Smooth muscle cell (in vitro differentiated cells): Measurements from ENCODE around the gene TMEM175. TPM values are rescaled to one million over a fixed set of nuclear protein-coding genes. Genes with fewer than 3 reads are reported as not detected.

Experiments
- DNase-seq: peaks from one replicate; lab custom pipeline; 2025; ENCODE audit not compliant: unreplicated experiment; lab: John Stamatoyannopoulos, UW
- H2AFZ ChIP-seq: fragments of 200-600 bp; sonication (generic); 2 replicates; pipeline ENCODE4 v1.6.0; 2016; ENCODE audit warnings: antibody characterized with exemption, low read depth, mild to moderate bottlenecking
- H3F3A ChIP-seq: fragments of 200-600 bp; sonication (generic); 2 replicates; pipeline ENCODE4 v1.6.0; 2017; ENCODE audit warnings: antibody characterized with exemption, low read depth
- H3K27ac ChIP-seq: fragments of 200-600 bp; sonication (generic); 2 replicates; pipeline ENCODE4 v1.5.1; 2016; ENCODE audit warnings: low read depth, mild to moderate bottlenecking
- H3K27me3 ChIP-seq: fragments of 200-600 bp; sonication (generic); 2 replicates; pipeline ENCODE4 v1.6.1; 2016; ENCODE audit warnings: low read depth, mild to moderate bottlenecking
- H3K36me3 ChIP-seq: fragments of 200-600 bp; sonication (generic); 2 replicates; pipeline ENCODE4 v1.5.1; 2016; ENCODE audit warnings: low read depth
- H3K4me1 ChIP-seq: fragments of 200-600 bp; sonication (generic); 2 replicates; pipeline ENCODE4 v1.5.1; 2016; ENCODE audit warnings: low read depth
- H3K4me2 ChIP-seq: fragments of 200-600 bp; sonication (generic); 2 replicates; pipeline ENCODE4 v1.6.0; 2016; ENCODE audit warnings: mild to moderate bottlenecking
- H3K4me3 ChIP-seq: fragments of 200-600 bp; sonication (generic); 2 replicates; pipeline ENCODE4 v1.5.1; 2016; ENCODE audit warnings: mild to moderate bottlenecking
- H3K79me2 ChIP-seq: fragments of 200-600 bp; sonication (generic); 2 replicates; pipeline ENCODE4 v1.6.0; 2016; ENCODE audit warnings: low read depth, mild to moderate bottlenecking
- H3K9ac ChIP-seq: fragments of 200-600 bp; sonication (generic); 2 replicates; pipeline ENCODE4 v1.6.0; 2016; ENCODE audit warnings: low read depth
- H3K9me3 ChIP-seq: fragments of 200-600 bp; sonication (generic); replicated peaks from 2 replicates; pipeline ENCODE4 v1.5.1; 2016; ENCODE audit warnings: low read depth
- H4K20me1 ChIP-seq: fragments of 200-600 bp; sonication (generic); 2 replicates; pipeline ENCODE4 v1.6.0; 2016; ENCODE audit warnings: low read depth
- WGBS: methylation state at CpG from one replicate; pipeline ENCODE4 v1.1.7; 2016; ENCODE audit warnings: low lambda C conversion rate; 5-methylcytosine and 5-hydroxymethylcytosine counted together
- polyA plus RNA-seq: library from polyadenylated mRNA; unstranded; fragments of >200 nt; fragmentation: Nextera tagmentation; extraction: Ambion mirVana; gene quantifications from 2 replicates; pipeline ENCODE4 v1.2.1, GENCODE V29; 2016
- total RNA-seq: library from RNA; depleted of rRNA; stranded (reverse); fragments of >200 nt; gene quantifications from 2 replicates; pipeline ENCODE4 v1.2.3, GENCODE V29; 2014
- TF ChIP-seq, protein P1 (sequence below): fragments of 200-600 bp; sonication (generic); IDR thresholded peaks from 2 replicates; pipeline ENCODE4 v1.5.1; 2017; ENCODE audit warnings: borderline replicate concordance, mild to moderate bottlenecking, antibody characterized with exemption; ENCODE audit not compliant: insufficient read depth, poor library complexity, severe bottlenecking

Gene TMEM175
- total and polyA plus RNA-seq, 2 experiments from 2014 or later: 20.6 to 27.6 TPM

DNA sequence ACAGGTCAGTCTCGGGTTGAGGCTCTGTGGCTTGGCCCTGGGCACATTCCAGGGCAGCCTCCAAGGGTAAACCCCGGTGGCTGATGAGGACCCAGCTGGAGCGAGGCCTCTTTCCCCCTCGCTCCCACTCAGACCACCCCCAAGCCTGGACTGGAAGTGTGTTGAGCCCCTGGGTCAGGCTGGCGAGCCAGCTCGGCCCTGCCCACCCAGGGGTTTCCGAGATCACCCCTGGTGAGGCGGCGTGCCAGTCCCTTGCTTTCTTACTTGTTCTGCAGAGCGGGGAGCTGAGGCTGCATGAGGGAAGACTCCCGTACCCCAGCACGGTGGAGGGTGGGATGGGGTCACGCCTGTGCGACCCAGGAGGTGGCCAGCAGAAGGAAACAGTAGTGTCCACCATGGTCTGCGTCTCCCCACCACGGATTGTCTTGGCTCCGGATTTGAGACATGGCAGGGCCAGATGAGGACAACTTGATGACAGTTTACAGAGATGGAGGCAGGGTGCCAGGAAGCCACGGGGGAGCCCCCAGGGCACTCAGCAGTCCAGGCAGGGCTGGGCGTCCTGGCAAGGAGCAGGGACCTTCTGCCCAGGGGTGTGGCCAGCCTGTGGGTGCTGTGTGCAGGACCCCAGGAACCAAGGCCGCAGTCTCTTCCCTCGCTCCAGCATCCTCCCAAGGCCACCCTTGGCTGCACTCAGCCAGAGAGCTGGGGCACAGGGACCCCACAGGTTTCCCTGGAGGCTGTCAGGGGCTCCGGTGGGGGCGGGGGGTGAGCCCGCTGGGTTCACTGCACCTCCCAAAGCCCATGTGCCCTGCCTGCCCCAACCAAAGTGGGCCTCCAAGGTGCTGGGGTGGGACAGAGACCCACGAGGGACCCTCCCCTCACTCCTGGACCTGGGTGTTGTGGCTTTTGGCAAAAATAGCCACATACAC is 72.6 kb downstream of the TMEM175 start:
- TF ChIP-seq, protein P1, sequence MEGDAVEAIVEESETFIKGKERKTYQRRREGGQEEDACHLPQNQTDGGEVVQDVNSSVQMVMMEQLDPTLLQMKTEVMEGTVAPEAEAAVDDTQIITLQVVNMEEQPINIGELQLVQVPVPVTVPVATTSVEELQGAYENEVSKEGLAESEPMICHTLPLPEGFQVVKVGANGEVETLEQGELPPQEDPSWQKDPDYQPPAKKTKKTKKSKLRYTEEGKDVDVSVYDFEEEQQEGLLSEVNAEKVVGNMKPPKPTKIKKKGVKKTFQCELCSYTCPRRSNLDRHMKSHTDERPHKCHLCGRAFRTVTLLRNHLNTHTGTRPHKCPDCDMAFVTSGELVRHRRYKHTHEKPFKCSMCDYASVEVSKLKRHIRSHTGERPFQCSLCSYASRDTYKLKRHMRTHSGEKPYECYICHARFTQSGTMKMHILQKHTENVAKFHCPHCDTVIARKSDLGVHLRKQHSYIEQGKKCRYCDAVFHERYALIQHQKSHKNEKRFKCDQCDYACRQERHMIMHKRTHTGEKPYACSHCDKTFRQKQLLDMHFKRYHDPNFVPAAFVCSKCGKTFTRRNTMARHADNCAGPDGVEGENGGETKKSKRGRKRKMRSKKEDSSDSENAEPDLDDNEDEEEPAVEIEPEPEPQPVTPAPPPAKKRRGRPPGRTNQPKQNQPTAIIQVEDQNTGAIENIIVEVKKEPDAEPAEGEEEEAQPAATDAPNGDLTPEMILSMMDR: no peak
- H3K9ac ChIP-seq: no peak overlapping the region
- 90% methylated on average over 24 of the region's 25 CpGs for WGBS
- H3K27ac ChIP-seq: no peak overlapping the region
- no peaks in the 10 kb centered on the region for H3F3A ChIP-seq
- H3K79me2 ChIP-seq: no peaks in the 10 kb centered on the region
- H3K4me2 ChIP-seq: no peak overlapping the region
- no peak for DNase-seq
- no peaks in the 10 kb centered on the region for H4K20me1 ChIP-seq
- peaks cover 4% of the 10 kb centered on the region for H3K4me1 ChIP-seq
- no peak overlapping the region for H3K4me3 ChIP-seq
- H3K36me3 ChIP-seq: no peaks in the 10 kb centered on the region
- H3K9me3 ChIP-seq: no peaks in the 10 kb centered on the region
- peaks cover 86% of the 10 kb centered on the region for H3K27me3 ChIP-seq
- no peak overlapping the region for H2AFZ ChIP-seq

DNA sequence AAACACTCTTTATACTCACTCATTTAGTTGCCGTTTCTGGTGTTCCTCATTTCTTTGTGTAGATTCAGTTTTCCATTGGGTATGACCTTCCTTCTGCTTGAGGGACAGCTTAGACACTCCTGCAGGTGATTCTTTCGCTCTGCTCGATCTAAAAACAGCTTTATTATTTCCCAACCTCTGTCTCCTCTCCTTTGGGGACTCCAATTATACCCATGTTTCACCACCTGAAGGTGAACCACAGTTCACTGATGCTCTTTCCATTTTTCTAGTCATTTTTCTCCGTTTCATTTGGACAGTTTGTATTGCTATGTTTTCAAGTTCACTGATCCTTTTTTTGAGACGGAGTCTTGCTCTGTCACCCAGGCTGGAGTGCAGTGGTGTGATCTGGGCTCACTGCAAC is 74.6 kb downstream of the TMEM175 start:
- Histone ChIP-seq H3K79me2 (no peaks in the 10 kb centered on the region), H3K4me1 (peaks cover 8% of the 10 kb centered on the region), H3K27me3 (peaks cover 66% of the 10 kb centered on the region), H3K4me3 (no peak overlapping the region), H3K36me3 (no peaks in the 10 kb centered on the region), H2AFZ (no peak overlapping the region), H3F3A (peaks cover 9% of the 10 kb centered on the region), H4K20me1 (peaks cover 8% of the 10 kb centered on the region), H3K4me2 (no peak overlapping the region), H3K9me3 (no peaks in the 10 kb centered on the region), H3K9ac (no peak overlapping the region), H3K27ac (no peak overlapping the region)
- no peak for DNase-seq
- WGBS: 90% methylated on average over 5 of the region's 5 CpGs
- TF ChIP-seq, protein P1: no peak

Other genes with a start within 250 kb of the TMEM175 start
- 15.6 and 26.4 TPM in 2 replicates for gene SLC49A3, start 243.3 kb upstream of the TMEM175 start, total RNA-seq
- gene SLC49A3, start 243.3 kb upstream of the TMEM175 start, polyA plus RNA-seq: 40.2 and 40.3 TPM in 2 replicates
- gene PCGF3, start 226.6 kb upstream of the TMEM175 start, total RNA-seq: 45.4 and 57.5 TPM in 2 replicates
- gene PCGF3, start 226.6 kb upstream of the TMEM175 start, polyA plus RNA-seq: 29.6 and 30.9 TPM in 2 replicates
- 0.58 TPM in 1 of 2 replicates, not detected in the other for gene CPLX1, start 106.3 kb upstream of the TMEM175 start, total RNA-seq
- not detected in 2 replicates for gene CPLX1, start 106.3 kb upstream of the TMEM175 start, polyA plus RNA-seq
- gene GAK, start 144 bp upstream of the TMEM175 start, total RNA-seq: 57.3 and 85.4 TPM in 2 replicates
- 56.2 and 75.4 TPM in 2 replicates for gene GAK, start 144 bp upstream of the TMEM175 start, polyA plus RNA-seq
- 4.2 and 6.5 TPM in 2 replicates for gene DGKQ, start 41.1 kb downstream of the TMEM175 start, total RNA-seq
- 14.9 and 16.2 TPM in 2 replicates for gene DGKQ, start 41.1 kb downstream of the TMEM175 start, polyA plus RNA-seq
- 6.3 and 9.6 TPM in 2 replicates for gene IDUA, start 54.6 kb downstream of the TMEM175 start, total RNA-seq
- 47.4 and 49.9 TPM in 2 replicates for gene IDUA, start 54.6 kb downstream of the TMEM175 start, polyA plus RNA-seq
- 0.67 TPM in 1 of 2 replicates, not detected in the other for gene SLC26A1, start 60.9 kb downstream of the TMEM175 start, total RNA-seq
- gene SLC26A1, start 60.9 kb downstream of the TMEM175 start, polyA plus RNA-seq: 1.6 and 1.7 TPM in 2 replicates
- gene FGFRL1, start 79.2 kb downstream of the TMEM175 start, total RNA-seq: 11.7 and 16.1 TPM in 2 replicates
- gene FGFRL1, start 79.2 kb downstream of the TMEM175 start, polyA plus RNA-seq: 29.6 and 30.7 TPM in 2 replicates
- gene RNF212, start 181.1 kb downstream of the TMEM175 start, total RNA-seq: 0.67 and 1.3 TPM in 2 replicates
- 1.8 and 4.6 TPM in 2 replicates for gene RNF212, start 181.1 kb downstream of the TMEM175 start, polyA plus RNA-seq
- gene SPON2, start 240.1 kb downstream of the TMEM175 start, total RNA-seq: 152 and 171 TPM in 2 replicates
- 388 and 427 TPM in 2 replicates for gene SPON2, start 240.1 kb downstream of the TMEM175 start, polyA plus RNA-seq